ENCODE results near the gene NEMP1.

DNA sequence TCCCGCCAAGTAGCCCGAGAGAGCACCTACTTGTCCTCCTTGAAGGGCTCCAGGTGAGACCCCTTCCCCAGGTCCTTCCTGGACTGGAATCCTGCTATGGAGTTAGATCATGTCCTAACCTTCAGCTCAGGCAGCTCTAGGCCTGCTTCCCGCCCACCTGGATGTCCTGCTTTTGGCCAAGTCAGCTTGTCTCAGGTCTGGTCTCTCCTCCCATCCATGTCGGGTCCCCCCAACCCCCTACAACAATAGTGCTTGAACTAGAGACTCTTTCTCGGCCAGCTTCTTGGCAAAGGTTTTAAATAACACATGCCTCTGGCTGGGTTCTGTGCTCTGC lies 13.9 kb upstream of the NEMP1 start:
- TF ChIP-seq, protein P1, sequence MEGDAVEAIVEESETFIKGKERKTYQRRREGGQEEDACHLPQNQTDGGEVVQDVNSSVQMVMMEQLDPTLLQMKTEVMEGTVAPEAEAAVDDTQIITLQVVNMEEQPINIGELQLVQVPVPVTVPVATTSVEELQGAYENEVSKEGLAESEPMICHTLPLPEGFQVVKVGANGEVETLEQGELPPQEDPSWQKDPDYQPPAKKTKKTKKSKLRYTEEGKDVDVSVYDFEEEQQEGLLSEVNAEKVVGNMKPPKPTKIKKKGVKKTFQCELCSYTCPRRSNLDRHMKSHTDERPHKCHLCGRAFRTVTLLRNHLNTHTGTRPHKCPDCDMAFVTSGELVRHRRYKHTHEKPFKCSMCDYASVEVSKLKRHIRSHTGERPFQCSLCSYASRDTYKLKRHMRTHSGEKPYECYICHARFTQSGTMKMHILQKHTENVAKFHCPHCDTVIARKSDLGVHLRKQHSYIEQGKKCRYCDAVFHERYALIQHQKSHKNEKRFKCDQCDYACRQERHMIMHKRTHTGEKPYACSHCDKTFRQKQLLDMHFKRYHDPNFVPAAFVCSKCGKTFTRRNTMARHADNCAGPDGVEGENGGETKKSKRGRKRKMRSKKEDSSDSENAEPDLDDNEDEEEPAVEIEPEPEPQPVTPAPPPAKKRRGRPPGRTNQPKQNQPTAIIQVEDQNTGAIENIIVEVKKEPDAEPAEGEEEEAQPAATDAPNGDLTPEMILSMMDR (IDR thresholded peaks at IDR 0.05; ENCODE audit: low read depth, low read length, missing input control), result no peak
- no peak for TF ChIP-seq YY1 (IDR thresholded peaks at IDR 0.05)
- no peak for TF ChIP-seq SP1 (IDR thresholded peaks at IDR 0.05)
- TF ChIP-seq, protein P2, sequence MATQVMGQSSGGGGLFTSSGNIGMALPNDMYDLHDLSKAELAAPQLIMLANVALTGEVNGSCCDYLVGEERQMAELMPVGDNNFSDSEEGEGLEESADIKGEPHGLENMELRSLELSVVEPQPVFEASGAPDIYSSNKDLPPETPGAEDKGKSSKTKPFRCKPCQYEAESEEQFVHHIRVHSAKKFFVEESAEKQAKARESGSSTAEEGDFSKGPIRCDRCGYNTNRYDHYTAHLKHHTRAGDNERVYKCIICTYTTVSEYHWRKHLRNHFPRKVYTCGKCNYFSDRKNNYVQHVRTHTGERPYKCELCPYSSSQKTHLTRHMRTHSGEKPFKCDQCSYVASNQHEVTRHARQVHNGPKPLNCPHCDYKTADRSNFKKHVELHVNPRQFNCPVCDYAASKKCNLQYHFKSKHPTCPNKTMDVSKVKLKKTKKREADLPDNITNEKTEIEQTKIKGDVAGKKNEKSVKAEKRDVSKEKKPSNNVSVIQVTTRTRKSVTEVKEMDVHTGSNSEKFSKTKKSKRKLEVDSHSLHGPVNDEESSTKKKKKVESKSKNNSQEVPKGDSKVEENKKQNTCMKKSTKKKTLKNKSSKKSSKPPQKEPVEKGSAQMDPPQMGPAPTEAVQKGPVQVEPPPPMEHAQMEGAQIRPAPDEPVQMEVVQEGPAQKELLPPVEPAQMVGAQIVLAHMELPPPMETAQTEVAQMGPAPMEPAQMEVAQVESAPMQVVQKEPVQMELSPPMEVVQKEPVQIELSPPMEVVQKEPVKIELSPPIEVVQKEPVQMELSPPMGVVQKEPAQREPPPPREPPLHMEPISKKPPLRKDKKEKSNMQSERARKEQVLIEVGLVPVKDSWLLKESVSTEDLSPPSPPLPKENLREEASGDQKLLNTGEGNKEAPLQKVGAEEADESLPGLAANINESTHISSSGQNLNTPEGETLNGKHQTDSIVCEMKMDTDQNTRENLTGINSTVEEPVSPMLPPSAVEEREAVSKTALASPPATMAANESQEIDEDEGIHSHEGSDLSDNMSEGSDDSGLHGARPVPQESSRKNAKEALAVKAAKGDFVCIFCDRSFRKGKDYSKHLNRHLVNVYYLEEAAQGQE (IDR thresholded peaks at IDR 0.05), result no peak
- TF ChIP-seq, protein P3, sequence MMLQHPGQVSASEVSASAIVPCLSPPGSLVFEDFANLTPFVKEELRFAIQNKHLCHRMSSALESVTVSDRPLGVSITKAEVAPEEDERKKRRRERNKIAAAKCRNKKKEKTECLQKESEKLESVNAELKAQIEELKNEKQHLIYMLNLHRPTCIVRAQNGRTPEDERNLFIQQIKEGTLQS (IDR thresholded peaks at IDR 0.05), result no peak
- no peak for TF ChIP-seq RAD21 (IDR thresholded peaks at IDR 0.05)
- TF ChIP-seq, protein P4, sequence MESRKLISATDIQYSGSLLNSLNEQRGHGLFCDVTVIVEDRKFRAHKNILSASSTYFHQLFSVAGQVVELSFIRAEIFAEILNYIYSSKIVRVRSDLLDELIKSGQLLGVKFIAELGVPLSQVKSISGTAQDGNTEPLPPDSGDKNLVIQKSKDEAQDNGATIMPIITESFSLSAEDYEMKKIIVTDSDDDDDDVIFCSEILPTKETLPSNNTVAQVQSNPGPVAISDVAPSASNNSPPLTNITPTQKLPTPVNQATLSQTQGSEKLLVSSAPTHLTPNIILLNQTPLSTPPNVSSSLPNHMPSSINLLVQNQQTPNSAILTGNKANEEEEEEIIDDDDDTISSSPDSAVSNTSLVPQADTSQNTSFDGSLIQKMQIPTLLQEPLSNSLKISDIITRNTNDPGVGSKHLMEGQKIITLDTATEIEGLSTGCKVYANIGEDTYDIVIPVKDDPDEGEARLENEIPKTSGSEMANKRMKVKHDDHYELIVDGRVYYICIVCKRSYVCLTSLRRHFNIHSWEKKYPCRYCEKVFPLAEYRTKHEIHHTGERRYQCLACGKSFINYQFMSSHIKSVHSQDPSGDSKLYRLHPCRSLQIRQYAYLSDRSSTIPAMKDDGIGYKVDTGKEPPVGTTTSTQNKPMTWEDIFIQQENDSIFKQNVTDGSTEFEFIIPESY (IDR thresholded peaks at IDR 0.05), result no peak
- TF ChIP-seq TAF1 (conservative IDR thresholded peaks at IDR 0.05), result no peak
- TF ChIP-seq, protein P5, sequence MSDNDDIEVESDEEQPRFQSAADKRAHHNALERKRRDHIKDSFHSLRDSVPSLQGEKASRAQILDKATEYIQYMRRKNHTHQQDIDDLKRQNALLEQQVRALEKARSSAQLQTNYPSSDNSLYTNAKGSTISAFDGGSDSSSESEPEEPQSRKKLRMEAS (IDR thresholded peaks at IDR 0.05), result no peak
- no peak for TF ChIP-seq RXRA (IDR thresholded peaks at IDR 0.05)

Measured in liver (tissue), 3 donors.